Astrocyte (in vitro differentiated cells and primary cell): ENCODE results near the gene HYOU1.

Experiments used
- EZH2 ChIP-seq: IDR thresholded peaks from 2 replicates; pipeline ENCODE4 v1.6.1; 2012; ENCODE audit warnings: mild to moderate bottlenecking, low read length, inconsistent platforms; ENCODE audit not compliant: insufficient read depth
- TF ChIP-seq, protein P1 (sequence below): IDR thresholded peaks from 2 replicates; pipeline ENCODE4 v1.5.1; 2011; ENCODE audit warnings: low read depth, mild to moderate bottlenecking, inconsistent platforms, low read length, moderate library complexity; ENCODE audit not compliant: insufficient read depth

DNA sequence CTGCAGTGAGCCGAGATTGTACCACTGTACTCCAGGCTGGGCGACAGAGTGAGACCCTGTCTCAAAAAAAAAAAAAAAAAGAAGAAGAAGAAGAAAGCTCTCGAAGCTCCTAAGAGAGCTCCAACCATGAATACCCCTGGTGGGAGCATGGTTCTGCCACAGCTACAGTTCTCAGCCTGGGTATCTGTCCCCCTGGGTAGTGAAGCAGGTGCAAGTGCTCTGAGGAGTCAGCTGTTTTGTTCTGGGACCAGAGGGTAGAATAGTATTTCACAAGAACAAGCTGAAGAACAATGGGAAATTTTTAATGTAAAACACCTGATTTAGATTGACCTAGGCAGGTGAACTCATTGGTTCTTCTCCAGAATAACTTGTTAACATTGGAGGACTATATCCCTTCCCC is 4.3 kb upstream of the HYOU1 start:
- TF ChIP-seq, protein P1, sequence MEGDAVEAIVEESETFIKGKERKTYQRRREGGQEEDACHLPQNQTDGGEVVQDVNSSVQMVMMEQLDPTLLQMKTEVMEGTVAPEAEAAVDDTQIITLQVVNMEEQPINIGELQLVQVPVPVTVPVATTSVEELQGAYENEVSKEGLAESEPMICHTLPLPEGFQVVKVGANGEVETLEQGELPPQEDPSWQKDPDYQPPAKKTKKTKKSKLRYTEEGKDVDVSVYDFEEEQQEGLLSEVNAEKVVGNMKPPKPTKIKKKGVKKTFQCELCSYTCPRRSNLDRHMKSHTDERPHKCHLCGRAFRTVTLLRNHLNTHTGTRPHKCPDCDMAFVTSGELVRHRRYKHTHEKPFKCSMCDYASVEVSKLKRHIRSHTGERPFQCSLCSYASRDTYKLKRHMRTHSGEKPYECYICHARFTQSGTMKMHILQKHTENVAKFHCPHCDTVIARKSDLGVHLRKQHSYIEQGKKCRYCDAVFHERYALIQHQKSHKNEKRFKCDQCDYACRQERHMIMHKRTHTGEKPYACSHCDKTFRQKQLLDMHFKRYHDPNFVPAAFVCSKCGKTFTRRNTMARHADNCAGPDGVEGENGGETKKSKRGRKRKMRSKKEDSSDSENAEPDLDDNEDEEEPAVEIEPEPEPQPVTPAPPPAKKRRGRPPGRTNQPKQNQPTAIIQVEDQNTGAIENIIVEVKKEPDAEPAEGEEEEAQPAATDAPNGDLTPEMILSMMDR = no peak
- no peak for TF ChIP-seq EZH2
